GM21423 (cell line): ENCODE data around the gene MCRS1.
A peak's percentile ranks its signal among the peaks of the same experiment; 100 is the strongest.

Source experiments
- ATAC-seq: cut with Tn5 transposase; IDR thresholded peaks from one replicate; pipeline ENCODE4 v1.9.1; 2021; ENCODE audit warnings: mild to moderate bottlenecking, moderate library complexity; ENCODE audit not compliant: unreplicated experiment

MCRS1 gene

GRCh38 chr12:49582850-49583249 lies 14.9 kb upstream of the MCRS1 start:
- no peak for ATAC-seq

- no peak for ATAC-seq
Measured at GRCh38 chr12:49582201-49582600, 14.3 kb upstream of the MCRS1 start.

GRCh38 chr12:49580572-49581535 lies 12.9 kb upstream of the MCRS1 start:
- ATAC-seq = peak; percentile 44

- no peak for ATAC-seq
Measured at GRCh38 chr12:49578471-49579112, 10.7 kb upstream of the MCRS1 start.

- ATAC-seq = no peak
Measured at GRCh38 chr12:49577589-49578315, 9.8 kb upstream of the MCRS1 start.

GRCh38 chr12:49568442-49569162 lies 660 bp upstream of the MCRS1 start:
- peak; percentile 15 for ATAC-seq

GRCh38 chr12:49567302-49567610 lies 686 bp downstream of the MCRS1 start:
- ATAC-seq = no peak

- ATAC-seq = no peak
Measured at GRCh38 chr12:49566361-49566760, 1.6 kb downstream of the MCRS1 start.

- no peak for ATAC-seq
Measured at GRCh38 chr12:49565406-49566265, 2.3 kb downstream of the MCRS1 start.

GRCh38 chr12:49564686-49565405 lies 3.1 kb downstream of the MCRS1 start:
- no peak for ATAC-seq

GRCh38 chr12:49563951-49564685 lies 3.8 kb downstream of the MCRS1 start:
- ATAC-seq = no peak

GRCh38 chr12:49562831-49563230 lies 5.1 kb downstream of the MCRS1 start:
- ATAC-seq = no peak

GRCh38 chr12:49562233-49562632 lies 5.7 kb downstream of the MCRS1 start:
- ATAC-seq = no peak

GRCh38 chr12:49560695-49561094 lies 7.2 kb downstream of the MCRS1 start:
- ATAC-seq = no peak

GRCh38 chr12:49559011-49559675 lies 8.8 kb downstream of the MCRS1 start:
- no peak for ATAC-seq

- no peak for ATAC-seq
Measured at GRCh38 chr12:49558526-49558925, 9.4 kb downstream of the MCRS1 start.

GRCh38 chr12:49557917-49558215 lies 10.1 kb downstream of the MCRS1 start:
- ATAC-seq = no peak

- ATAC-seq = no peak
Measured at GRCh38 chr12:49557187-49557916, 10.6 kb downstream of the MCRS1 start.
